ENCODE measurements around the gene NEDD4L.

NEDD4L gene

DNA sequence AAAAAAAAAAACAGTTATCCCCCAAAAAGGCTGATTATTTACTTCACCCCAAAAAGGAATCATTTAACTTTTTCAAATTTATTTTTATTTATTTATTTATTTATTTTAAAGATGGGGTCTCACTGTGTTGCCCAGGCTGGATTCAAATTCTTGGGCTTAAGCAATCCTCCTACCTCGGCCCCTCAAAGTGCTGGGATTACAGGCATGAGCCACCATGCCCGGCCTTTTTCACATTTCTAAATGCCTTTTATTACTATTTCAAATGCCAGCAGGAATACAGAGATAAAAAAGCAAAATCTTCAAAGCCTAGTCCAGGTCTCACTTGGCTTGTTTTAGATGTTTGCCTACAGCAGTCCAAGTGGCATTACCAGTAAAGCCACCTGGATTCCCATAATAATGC, 345.7 kb downstream of the NEDD4L start:
- in situ Hi-C loops (cut with MboI; ENCODE audit: low sequenced_read_pairs): no loop called here

- in situ Hi-C loops (cut with MboI; ENCODE audit: low sequenced_read_pairs): no loop called here
These were observed 346.4 kb downstream of the NEDD4L start for GRCh38 chr18:58390399-58390798.

DNA sequence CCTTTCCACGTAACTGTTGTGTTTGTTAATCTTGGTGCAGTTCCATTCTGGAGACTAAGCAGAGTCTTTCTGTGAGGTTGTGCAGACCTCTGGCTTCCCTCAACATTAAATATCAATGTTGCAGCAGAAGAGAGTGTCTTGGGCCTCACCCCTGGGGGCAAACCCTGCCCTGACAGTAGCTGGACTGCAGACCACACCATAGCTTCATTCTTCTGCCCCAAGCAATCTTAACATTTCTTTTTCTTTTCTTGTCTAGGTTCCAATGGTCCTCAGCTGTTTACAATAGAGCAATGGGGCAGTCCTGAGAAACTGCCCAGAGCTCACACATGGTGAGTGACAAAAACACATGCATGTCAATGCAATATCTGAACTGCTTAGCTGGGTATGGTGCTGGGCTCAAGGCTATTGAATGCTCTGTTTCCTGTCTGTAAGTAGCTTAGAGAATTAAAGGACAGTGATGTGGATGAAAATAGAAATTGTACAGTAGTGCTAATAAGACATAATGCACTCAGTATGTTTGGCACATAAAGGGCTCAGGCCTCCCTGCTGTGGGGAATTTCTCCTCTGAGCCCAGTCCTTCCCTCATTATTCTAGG, 347.3 kb downstream of the NEDD4L start:
- in situ Hi-C loops (cut with MboI; ENCODE audit: low sequenced_read_pairs): no loop called here

- in situ Hi-C loops (cut with MboI; ENCODE audit: low sequenced_read_pairs): no loop called here
These were observed 347.9 kb downstream of the NEDD4L start for GRCh38 chr18:58391932-58392323.

- in situ Hi-C loops (cut with MboI; ENCODE audit: low sequenced_read_pairs): no loop called here
These were observed 348.4 kb downstream of the NEDD4L start for GRCh38 chr18:58392324-58393000.

DNA sequence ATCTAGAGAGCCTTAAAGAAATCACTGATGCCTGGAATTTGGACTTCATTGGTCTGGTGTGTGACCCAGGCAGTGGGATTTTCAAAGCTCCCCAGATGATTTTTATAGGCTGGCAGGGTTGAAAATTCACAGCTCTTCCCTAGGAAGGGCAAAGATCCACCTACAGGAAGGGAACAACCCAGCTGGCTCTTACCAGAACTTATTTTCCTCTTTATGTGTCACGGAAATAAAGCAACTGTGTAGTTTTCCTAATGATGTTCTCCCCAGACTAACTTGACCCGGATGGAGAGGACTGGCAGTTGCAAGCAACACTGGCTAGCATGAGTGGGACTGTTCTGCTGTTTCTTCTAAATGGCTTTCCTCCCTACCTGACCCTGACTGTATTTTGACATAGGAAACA, 349.3 kb downstream of the NEDD4L start:
- in situ Hi-C loops (cut with MboI; ENCODE audit: low sequenced_read_pairs): no loop called here

DNA sequence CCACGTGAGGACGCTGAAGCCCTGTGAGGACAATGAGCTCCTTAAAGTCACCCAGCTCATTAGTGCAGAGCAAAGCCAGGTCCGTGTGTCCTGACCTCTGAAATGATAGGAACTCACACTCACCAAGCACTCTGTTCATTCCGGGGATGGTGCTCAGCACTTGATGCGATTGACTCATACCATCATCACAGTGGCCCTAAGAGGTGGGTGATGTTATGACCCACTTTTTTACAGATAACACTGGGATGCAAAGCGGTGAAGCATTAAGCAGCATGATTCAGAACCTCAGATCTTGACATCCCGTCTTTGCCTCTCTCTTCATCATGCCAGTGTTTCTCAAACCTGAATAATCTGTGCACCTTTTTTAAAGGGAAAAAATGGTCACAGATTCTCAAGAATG, 350.0 kb downstream of the NEDD4L start:
- in situ Hi-C loops (cut with MboI; ENCODE audit: low sequenced_read_pairs): no loop called here

- in situ Hi-C loops (cut with MboI; ENCODE audit: low sequenced_read_pairs): no loop called here
These were observed 350.8 kb downstream of the NEDD4L start for GRCh38 chr18:58394602-58395425.

DNA sequence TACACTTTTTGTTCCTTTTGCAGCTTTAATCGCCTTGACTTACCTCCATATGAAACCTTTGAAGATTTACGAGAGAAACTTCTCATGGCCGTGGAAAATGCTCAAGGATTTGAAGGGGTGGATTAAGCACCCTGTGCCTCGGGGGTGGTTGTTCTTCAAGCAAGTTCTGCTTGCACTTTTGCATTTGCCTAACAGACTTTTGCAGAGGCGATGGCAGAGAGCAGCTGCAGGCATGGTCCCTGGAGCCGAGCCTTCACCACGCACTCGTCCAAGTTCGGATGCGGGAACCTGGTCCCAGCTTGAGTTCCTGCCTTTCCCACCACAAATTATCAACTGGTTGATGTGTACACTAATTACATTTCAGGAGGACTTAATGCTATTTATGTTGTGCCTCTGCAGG, 352.1 kb downstream of the NEDD4L start:
- in situ Hi-C loops (cut with MboI; ENCODE audit: low sequenced_read_pairs): no loop called here

- in situ Hi-C loops (cut with MboI; ENCODE audit: low sequenced_read_pairs): no loop called here
These were observed 352.9 kb downstream of the NEDD4L start for GRCh38 chr18:58396966-58397365.

DNA sequence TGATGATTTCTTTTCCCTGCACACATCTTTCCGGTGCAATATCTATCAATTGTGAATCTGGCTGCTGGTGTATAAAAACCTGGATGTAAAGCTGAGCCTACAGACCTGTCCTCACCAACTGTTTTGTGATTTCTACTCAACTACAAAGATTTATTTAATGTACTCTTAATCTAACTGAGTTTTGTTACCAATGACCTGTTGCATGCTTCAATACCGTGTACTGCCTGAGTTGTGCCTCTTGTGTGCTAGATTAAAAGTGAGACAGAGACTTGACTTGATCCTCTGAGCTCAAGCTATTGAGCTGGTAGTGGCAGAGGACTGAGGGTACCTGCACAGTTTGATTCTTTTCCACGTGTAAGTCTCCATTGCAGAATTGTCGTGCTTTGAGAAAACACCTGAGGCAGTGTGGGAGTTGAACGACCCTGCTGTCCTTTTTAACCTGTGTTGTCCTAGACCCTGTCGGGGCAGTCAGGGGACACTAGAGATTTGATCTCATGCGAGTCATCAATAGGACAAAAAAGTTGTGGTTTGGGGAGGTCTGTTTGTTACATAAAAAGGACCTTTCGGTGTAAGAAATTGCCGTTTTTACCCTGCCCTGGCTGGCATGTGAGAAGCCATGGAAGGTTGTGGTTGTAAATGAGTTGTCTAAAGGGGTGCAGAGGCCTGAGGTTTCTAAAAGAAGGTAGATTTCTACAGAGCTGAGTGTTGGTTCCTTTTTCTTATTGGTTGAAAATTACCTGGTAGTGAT, 353.5 kb downstream of the NEDD4L start:
- in situ Hi-C loops (cut with MboI; ENCODE audit: low sequenced_read_pairs): no loop called here

DNA sequence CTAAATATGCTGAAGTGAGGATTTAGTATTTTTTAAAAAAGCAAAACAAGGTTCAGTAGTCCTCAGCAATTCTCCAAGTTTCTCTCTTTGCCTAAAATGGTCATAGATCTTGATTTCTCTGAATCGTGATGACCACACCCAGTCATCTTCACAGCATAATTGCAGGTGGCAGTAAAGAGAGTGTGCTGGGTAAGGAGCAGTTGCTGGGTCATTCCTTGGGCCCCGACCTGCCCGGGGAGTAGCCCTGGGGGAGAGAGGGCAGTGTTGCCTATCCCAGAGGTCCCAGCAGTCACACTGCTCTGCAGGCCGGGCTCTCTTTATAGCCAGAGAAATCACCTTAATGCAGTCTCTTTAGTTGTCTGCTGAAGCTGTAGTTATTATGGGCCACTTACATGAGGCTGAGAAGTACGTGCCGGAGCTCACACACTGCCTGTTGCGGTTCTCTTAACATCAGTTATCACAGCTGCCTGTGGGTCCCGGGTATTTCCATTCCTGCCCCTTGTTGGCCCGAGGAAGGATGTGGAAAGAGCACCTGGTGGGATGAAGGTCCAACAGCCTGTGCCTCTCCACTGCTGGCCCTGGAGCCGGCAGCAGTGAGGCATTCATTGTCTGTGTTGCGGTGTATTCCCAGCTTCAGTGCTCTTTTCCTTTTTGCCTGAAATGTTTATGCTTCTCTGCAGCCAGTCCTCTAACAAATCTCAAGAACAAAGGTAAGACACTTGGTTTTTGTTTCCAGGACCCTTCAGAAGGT, 354.8 kb downstream of the NEDD4L start:
- in situ Hi-C loops (cut with MboI; ENCODE audit: low sequenced_read_pairs): no loop called here

- in situ Hi-C loops (cut with MboI; ENCODE audit: low sequenced_read_pairs): no loop called here
These were observed 356.4 kb downstream of the NEDD4L start for GRCh38 chr18:58400331-58400870.

- in situ Hi-C loops (cut with MboI; ENCODE audit: low sequenced_read_pairs): no loop called here
These were observed 357.2 kb downstream of the NEDD4L start for GRCh38 chr18:58401191-58401590.

- in situ Hi-C loops (cut with MboI; ENCODE audit: low sequenced_read_pairs): no loop called here
These were observed 358.2 kb downstream of the NEDD4L start for GRCh38 chr18:58402247-58402646.

DNA sequence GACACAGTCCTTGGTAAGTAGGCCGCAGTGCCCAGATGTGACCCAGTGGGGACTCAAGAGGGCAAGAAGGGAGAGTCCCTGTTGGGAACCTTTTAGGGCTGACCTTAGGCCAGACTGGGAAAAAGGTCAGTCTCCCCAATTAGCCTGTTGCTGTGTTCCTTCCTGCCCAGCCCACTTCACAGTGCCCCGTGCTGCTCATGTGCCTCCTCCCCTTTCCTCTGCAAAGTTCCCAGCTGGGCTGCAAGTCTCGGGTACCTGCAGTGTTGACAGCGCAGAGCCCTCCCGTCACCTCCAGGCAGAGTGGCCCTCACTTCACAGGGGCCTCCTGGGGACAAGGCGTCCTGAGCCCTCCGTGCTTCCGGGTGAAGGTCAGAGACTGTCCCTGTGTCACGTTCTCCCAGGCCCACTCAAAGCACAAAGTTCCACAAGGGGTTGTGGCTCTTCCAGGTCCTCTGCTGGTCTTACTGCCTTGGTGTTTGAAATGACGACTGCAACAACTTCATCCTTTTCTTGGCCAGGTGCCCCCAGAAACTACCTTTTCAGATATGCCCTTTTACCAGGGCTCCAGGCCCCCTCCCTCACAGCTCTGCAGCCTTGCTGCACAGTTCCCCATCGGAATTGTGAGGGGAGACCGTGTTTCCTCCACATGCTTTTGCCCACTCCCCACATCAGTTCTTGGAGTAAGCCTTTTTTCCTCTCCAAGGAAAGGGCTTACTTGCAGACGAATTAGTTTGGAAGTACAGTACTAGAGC, 359.1 kb downstream of the NEDD4L start:
- in situ Hi-C loops (cut with MboI; ENCODE audit: low sequenced_read_pairs): no loop called here

DNA sequence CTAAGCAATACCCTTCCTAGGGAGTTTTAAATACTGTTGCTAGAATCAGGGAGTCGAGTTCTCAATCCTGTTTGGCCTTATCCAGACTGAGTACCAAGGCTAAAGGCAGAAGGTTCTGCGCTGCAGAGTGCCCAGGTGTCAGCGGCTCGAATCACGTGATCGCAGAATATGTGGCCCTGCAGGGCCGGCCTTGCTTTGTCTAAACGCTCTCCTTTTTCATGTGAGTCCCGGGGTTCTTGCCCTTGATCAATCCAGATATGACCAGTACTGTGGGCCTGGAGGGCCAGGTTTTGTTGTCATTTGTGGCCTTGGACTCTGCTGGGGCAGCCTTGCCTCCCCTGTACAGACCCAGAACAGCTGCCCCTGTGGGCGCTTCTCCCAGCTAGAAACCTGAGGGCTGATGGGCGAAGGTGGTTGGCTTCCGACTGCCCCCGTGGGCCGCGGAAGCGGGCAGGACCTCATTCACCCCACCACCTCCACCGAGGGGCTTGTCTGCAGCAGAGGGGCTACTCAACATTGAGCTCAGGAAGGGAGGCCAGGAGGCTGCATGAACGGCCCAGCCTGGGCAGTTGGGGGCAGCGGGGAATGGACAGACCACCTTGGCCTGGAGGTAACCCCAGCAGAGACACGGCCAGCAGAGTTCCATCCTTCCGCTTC, 359.9 kb downstream of the NEDD4L start:
- in situ Hi-C loops (cut with MboI; ENCODE audit: low sequenced_read_pairs): no loop called here

DNA sequence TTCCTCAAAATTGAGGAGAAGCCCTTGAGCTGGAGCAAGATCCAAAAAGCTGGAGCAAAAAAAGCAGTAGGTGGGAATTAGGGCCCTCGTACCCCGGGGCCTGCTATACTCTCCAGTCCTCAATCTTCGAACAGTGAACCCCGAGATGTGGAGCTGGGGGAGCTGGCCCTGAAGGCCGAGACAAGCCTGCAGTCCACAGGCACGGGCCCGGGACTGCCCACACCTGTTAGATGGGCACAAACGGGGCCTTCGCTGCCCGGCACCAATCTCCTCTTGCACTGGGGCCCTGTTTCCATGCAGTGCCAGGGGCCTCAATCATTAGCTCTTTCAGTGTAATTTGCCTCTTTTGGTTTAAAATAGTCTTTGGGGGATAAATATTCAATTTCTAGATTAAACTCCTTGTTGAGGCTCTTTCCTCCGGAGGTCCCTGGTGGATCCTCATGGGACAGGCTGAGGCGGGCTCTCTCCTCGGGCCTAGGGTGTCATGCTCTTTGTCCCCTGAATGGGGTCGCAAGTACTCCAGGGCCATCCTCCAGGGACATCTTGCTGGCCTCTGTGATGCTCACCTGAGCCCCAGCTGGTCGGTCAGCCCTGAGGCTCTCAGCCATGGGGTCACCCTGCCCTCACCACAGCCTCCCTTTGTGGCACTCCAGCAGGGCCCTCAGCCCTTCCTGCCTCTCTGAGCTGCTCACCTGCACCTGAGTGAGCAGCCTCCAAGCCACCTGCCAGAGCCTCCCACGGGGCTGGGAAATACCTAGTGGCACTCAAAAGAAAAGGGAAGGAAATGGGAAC, 361.3 kb downstream of the NEDD4L start:
- in situ Hi-C loops (cut with MboI; ENCODE audit: low sequenced_read_pairs): no loop called here
